ENCODE results near the gene EEIG1.

Gene EEIG1

DNA sequence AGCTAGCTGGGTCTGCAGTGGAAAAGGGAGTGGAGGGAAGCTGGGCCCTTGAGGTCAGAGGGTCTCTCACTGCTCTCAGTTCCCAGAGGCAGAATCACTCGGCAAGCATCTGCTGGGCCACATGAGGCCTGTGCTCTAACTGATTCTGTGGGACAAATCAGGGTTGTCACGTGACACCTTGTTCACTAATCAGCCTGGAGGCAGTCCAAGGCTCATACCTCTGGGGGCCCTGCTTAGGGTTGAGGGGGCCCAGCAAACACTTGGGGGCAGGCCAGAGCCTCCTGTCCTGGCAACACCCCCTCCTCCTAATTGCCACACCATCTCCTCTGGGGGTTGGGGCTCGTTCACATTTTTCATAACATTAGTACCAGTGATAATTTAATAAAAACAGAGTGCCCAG lies 34.1 kb downstream of the EEIG1 start:
- Histone ChIP-seq H3K79me2 (ENCODE audit: low read length) (no peaks in the 10 kb centered on the region; the same call in 1 of the 2 replicates), H2AFZ (ENCODE audit: low read length) (no peak overlapping the region), H3K36me3 (replicated peaks; ENCODE audit: insufficient read depth, low read length) (no peaks in the 10 kb centered on the region), H4K20me1 (ENCODE audit: insufficient read depth, low read length) (no peaks in the 10 kb centered on the region), H3K27ac (ENCODE audit: low read length) (no peak overlapping the region), H3K4me1 (ENCODE audit: low read length) (no peaks in the 10 kb centered on the region), H3K4me3 (ENCODE audit: low read length) (no peak overlapping the region), H3K9me2 (replicated peaks; ENCODE audit: insufficient read depth, low read length) (no peaks in the 10 kb centered on the region), H3F3A (ENCODE audit: insufficient read depth, low read length) (no peaks in the 10 kb centered on the region), H3K9me3 (replicated peaks; ENCODE audit: insufficient read depth, low read length) (no peaks in the 10 kb centered on the region), H3K27me3 (replicated peaks; ENCODE audit: insufficient read depth, low read length) (no peaks in the 10 kb centered on the region), H3K4me2 (ENCODE audit: low read depth, low read length) (no peak overlapping the region), H3K9ac (ENCODE audit: low read length) (no peak overlapping the region)
- no peak for DNase-seq
- TF ChIP-seq EZH2 (optimal IDR thresholded peaks at IDR 0.05; ENCODE audit: low read depth, low read length) = no peak
- TF ChIP-seq EZH2phosphoT487 (IDR thresholded peaks at IDR 0.05; ENCODE audit: low read length) = no peak
- TF ChIP-seq, protein P1, sequence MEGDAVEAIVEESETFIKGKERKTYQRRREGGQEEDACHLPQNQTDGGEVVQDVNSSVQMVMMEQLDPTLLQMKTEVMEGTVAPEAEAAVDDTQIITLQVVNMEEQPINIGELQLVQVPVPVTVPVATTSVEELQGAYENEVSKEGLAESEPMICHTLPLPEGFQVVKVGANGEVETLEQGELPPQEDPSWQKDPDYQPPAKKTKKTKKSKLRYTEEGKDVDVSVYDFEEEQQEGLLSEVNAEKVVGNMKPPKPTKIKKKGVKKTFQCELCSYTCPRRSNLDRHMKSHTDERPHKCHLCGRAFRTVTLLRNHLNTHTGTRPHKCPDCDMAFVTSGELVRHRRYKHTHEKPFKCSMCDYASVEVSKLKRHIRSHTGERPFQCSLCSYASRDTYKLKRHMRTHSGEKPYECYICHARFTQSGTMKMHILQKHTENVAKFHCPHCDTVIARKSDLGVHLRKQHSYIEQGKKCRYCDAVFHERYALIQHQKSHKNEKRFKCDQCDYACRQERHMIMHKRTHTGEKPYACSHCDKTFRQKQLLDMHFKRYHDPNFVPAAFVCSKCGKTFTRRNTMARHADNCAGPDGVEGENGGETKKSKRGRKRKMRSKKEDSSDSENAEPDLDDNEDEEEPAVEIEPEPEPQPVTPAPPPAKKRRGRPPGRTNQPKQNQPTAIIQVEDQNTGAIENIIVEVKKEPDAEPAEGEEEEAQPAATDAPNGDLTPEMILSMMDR (IDR thresholded peaks at IDR 0.05; ENCODE audit: low read length) = no peak

DNA sequence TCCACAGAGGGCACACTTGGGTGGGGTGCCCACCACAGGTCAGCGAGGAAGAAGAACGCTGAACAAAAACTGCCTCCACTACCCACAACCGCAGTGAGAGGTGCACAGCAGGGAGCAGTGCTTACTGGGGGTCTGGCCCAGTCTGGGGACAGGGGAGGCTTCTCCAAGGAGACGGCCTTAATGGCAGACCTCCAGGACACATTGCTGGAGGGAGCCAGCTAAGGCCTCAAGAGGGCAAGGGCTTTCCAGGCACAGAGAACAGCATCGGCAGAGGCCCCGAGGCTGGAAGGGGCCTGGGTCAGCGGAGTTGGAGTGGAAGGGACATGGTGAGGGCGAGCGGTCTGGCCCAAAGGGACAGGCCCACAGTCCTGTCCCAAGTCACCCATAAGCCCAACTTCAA lies 34.8 kb downstream of the EEIG1 start:
- no peaks in the 10 kb centered on the region for H3K36me3 ChIP-seq (replicated peaks; ENCODE audit: insufficient read depth, low read length)
- no peak for DNase-seq
- no peaks in the 10 kb centered on the region for H3K27me3 ChIP-seq (replicated peaks; ENCODE audit: insufficient read depth, low read length)
- no peaks in the 10 kb centered on the region for H4K20me1 ChIP-seq (ENCODE audit: insufficient read depth, low read length)
- no peak overlapping the region for H2AFZ ChIP-seq (ENCODE audit: low read length)
- no peaks in the 10 kb centered on the region for H3K4me1 ChIP-seq (ENCODE audit: low read length)
- no peaks in the 10 kb centered on the region for H3K9me2 ChIP-seq (replicated peaks; ENCODE audit: insufficient read depth, low read length)
- H3K27ac ChIP-seq (ENCODE audit: low read length) = no peak overlapping the region
- H3K9ac ChIP-seq (ENCODE audit: low read length) = no peak overlapping the region
- TF ChIP-seq EZH2phosphoT487 (IDR thresholded peaks at IDR 0.05; ENCODE audit: low read length) (no peak), EZH2 (optimal IDR thresholded peaks at IDR 0.05; ENCODE audit: low read depth, low read length) (no peak)
- TF ChIP-seq, protein P1 (IDR thresholded peaks at IDR 0.05; ENCODE audit: low read length) = no peak
- H3F3A ChIP-seq (ENCODE audit: insufficient read depth, low read length) = no peaks in the 10 kb centered on the region
- H3K4me3 ChIP-seq (ENCODE audit: low read length) = no peak overlapping the region
- no peak overlapping the region for H3K4me2 ChIP-seq (ENCODE audit: low read depth, low read length)
- H3K79me2 ChIP-seq (ENCODE audit: low read length) = no peaks in the 10 kb centered on the region; the same call in 1 of the 2 replicates
- no peaks in the 10 kb centered on the region for H3K9me3 ChIP-seq (replicated peaks; ENCODE audit: insufficient read depth, low read length)

DNA sequence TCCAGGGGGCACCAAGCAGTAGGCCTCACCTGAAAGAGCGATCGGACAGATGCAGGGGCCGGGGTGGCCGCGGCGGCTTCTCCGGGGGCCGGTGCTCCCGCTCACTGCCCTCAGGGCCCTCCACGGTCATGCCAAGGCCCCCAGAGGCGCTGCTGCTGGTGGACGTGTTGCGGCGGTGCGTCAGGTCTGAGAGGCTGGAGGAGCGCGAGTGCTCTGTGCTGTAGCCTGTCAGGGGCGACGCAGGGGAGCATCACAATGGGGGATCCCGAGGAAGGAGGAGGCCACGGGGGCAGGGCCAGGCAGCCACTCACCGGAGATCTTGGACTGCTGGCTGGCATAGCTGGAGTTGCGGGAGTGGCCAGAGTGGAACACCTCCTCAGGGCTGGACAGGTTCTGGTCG lies 35.5 kb downstream of the EEIG1 start:
- H3K9me2 ChIP-seq (replicated peaks; ENCODE audit: insufficient read depth, low read length) = no peaks in the 10 kb centered on the region
- TF ChIP-seq, protein P1 (IDR thresholded peaks at IDR 0.05; ENCODE audit: low read length) = no peak
- H3K27me3 ChIP-seq (replicated peaks; ENCODE audit: insufficient read depth, low read length) = no peaks in the 10 kb centered on the region
- no peaks in the 10 kb centered on the region for H3K79me2 ChIP-seq (ENCODE audit: low read length)
- H2AFZ ChIP-seq (ENCODE audit: low read length) = no peak overlapping the region
- no peaks in the 10 kb centered on the region for H3K4me1 ChIP-seq (ENCODE audit: low read length)
- no peak overlapping the region for H3K27ac ChIP-seq (ENCODE audit: low read length)
- H3K9me3 ChIP-seq (replicated peaks; ENCODE audit: insufficient read depth, low read length) = no peaks in the 10 kb centered on the region
- DNase-seq = no peak
- no peaks in the 10 kb centered on the region for H3F3A ChIP-seq (ENCODE audit: insufficient read depth, low read length)
- H3K4me2 ChIP-seq (ENCODE audit: low read depth, low read length) = no peak overlapping the region
- no peaks in the 10 kb centered on the region for H4K20me1 ChIP-seq (ENCODE audit: insufficient read depth, low read length)
- H3K36me3 ChIP-seq (replicated peaks; ENCODE audit: insufficient read depth, low read length) = no peaks in the 10 kb centered on the region
- H3K9ac ChIP-seq (ENCODE audit: low read length) = no peak overlapping the region
- no peak overlapping the region for H3K4me3 ChIP-seq (ENCODE audit: low read length)

All from MM.1S (cell line).